ENCODE measurements around the gene SYT9. TPM values are rescaled to one million over a fixed set of nuclear protein-coding genes. Genes with fewer than 3 reads are reported as not detected.

The SYT9 gene
- total RNA-seq, 1 donor from 2014 or later, result 0.16 TPM

DNA sequence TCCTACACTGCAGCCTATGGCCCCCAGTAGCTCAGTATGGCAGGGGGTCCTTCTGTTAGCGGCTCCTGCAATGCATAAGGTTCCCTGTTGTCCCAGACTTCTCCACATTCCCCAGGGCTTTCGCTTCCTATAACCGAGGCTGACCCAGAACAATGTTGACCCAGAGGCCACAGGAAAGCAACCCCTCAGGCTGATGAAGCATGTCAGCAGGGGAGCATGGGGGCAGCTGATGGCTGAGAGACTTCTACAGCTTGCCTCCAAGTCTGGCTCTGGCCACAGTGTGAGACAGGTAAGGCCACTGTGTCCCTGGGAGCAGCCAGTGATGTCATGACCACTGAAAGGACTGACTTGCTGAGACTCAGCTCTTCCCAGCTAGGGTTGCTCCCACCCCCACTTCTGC lies 249.5 kb downstream of the SYT9 start:
- H3K9ac ChIP-seq (ENCODE audit: low read length), result no peak overlapping the region

DNA sequence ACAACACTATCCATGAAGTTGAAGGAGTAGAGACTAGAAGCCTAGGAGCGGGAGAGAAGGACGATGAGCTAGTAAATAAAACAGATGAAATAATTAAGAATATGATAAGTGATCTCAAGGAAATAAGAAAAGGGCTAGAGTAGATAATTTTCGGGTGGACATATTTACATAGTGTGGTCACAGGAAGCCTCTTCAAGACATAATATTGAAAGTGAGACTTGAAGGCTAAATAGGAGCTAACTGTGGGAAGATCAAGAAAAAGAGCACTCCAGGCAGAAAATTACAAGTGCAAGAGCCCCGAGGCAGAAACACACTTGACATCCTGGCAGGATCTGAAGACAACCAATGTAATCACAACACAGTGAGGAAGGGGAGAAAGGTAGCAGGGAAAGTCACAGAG lies 250.2 kb downstream of the SYT9 start:
- Mint-ChIP-seq H3K4me3 (ENCODE audit: unreplicated experiment) (no peak overlapping the region), H3K27ac (ENCODE audit: unreplicated experiment) (no peak overlapping the region), H3K36me3 (ENCODE audit: low read depth, unreplicated experiment) (no peaks in the 10 kb centered on the region), H3K4me1 (ENCODE audit: low read depth, unreplicated experiment) (no peaks in the 10 kb centered on the region), H3K27me3 (ENCODE audit: low read depth, unreplicated experiment) (peaks cover 5% of the 10 kb centered on the region), H3K9me3 (ENCODE audit: unreplicated experiment) (no peaks in the 10 kb centered on the region)
- H3K27ac ChIP-seq (ENCODE audit: low read depth, low read length), result no peak overlapping the region
- H3K4me3 ChIP-seq (ENCODE audit: insufficient read depth, low read depth, low read length), result no peak overlapping the region
- H3K79me2 ChIP-seq (ENCODE audit: insufficient read depth, low read length), result no peaks in the 10 kb centered on the region
- H3K4me1 ChIP-seq (ENCODE audit: insufficient read depth, low read length), result no peaks in the 10 kb centered on the region
- H3K9ac ChIP-seq (ENCODE audit: low read length), result no peak overlapping the region
- no peak overlapping the region for H3K4me2 ChIP-seq (ENCODE audit: low read length)
- H2AFZ ChIP-seq (ENCODE audit: low read depth, low read length), result no peak overlapping the region
- H3K9me3 ChIP-seq (ENCODE audit: insufficient read depth, low read depth, low read length), result no peaks in the 10 kb centered on the region
- no peaks in the 10 kb centered on the region for H3K27me3 ChIP-seq (ENCODE audit: insufficient read depth, low read length)
- no peaks in the 10 kb centered on the region for H4K20me1 ChIP-seq (ENCODE audit: insufficient read depth, low read length)
- DNase-seq (ENCODE audit: low read depth), result no peak
- no peaks in the 10 kb centered on the region for H3K36me3 ChIP-seq (ENCODE audit: insufficient read depth, low read length)
- TF ChIP-seq EZH2 (IDR thresholded peaks at IDR 0.05; ENCODE audit: insufficient read depth, low read length), result no peak
- TF ChIP-seq CTCF (IDR thresholded peaks at IDR 0.05; ENCODE audit: insufficient read depth, low read depth, low read length), result no peak
- FAIRE-seq, result no peak

More for the DNA sequence above, 249.5 kb downstream of the SYT9 start:
- H3K27me3 Mint-ChIP-seq (ENCODE audit: low read depth, unreplicated experiment), result no peaks in the 10 kb centered on the region
- Histone ChIP-seq H3K27ac (ENCODE audit: low read depth, low read length) (no peak overlapping the region), H2AFZ (ENCODE audit: low read depth, low read length) (no peak overlapping the region), H3K9me3 (ENCODE audit: insufficient read depth, low read depth, low read length) (no peaks in the 10 kb centered on the region), H3K36me3 (ENCODE audit: insufficient read depth, low read length) (no peaks in the 10 kb centered on the region), H3K79me2 (ENCODE audit: insufficient read depth, low read length) (no peaks in the 10 kb centered on the region), H3K27me3 (ENCODE audit: insufficient read depth, low read length) (no peaks in the 10 kb centered on the region), H4K20me1 (ENCODE audit: insufficient read depth, low read length) (no peaks in the 10 kb centered on the region), H3K4me2 (ENCODE audit: low read length) (no peak overlapping the region), H3K4me3 (ENCODE audit: insufficient read depth, low read depth, low read length) (no peak overlapping the region), H3K4me1 (ENCODE audit: insufficient read depth, low read length) (no peaks in the 10 kb centered on the region)
- FAIRE-seq, result no peak
- TF ChIP-seq EZH2 (IDR thresholded peaks at IDR 0.05; ENCODE audit: insufficient read depth, low read length), result no peak
- no peak for TF ChIP-seq CTCF (IDR thresholded peaks at IDR 0.05; ENCODE audit: insufficient read depth, low read depth, low read length)
- H3K36me3 Mint-ChIP-seq (ENCODE audit: low read depth, unreplicated experiment), result no peaks in the 10 kb centered on the region
- no peak for DNase-seq (ENCODE audit: low read depth)
- no peaks in the 10 kb centered on the region for H3K9me3 Mint-ChIP-seq (ENCODE audit: unreplicated experiment)
- H3K4me3 Mint-ChIP-seq (ENCODE audit: unreplicated experiment), result no peak overlapping the region
- H3K4me1 Mint-ChIP-seq (ENCODE audit: low read depth, unreplicated experiment), result no peaks in the 10 kb centered on the region
- no peak overlapping the region for H3K27ac Mint-ChIP-seq (ENCODE audit: unreplicated experiment)

DNA sequence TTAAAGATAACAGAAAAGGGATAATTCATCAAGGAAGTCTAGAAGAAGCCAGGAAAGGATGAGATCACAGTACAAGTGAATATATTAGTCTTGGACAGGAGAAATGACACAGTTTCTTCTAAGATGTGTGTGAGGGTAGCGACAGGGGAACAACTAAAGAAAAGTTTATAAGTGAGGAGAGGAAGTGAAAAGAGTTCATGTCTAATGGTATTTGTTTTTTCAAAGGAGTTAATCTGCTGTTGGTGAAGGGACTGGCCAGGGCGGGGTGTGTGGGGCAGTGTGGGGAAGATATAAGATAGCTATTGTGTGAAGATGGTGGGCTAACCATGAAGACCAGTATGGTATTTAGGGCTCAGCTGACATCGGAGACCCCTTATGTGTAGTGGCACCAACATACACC lies 254.5 kb downstream of the SYT9 start:
- no peak for FAIRE-seq
- H3K4me1 ChIP-seq (ENCODE audit: insufficient read depth, low read length), result no peaks in the 10 kb centered on the region

More for the DNA sequence above, 254.5 kb downstream of the SYT9 start:
- TF ChIP-seq EZH2 (IDR thresholded peaks at IDR 0.05; ENCODE audit: insufficient read depth, low read length), result no peak
- TF ChIP-seq CTCF (IDR thresholded peaks at IDR 0.05; ENCODE audit: insufficient read depth, low read depth, low read length), result no peak
- Mint-ChIP-seq H3K27ac (ENCODE audit: unreplicated experiment) (no peak overlapping the region), H3K27me3 (ENCODE audit: low read depth, unreplicated experiment) (peaks cover 11% of the 10 kb centered on the region), H3K9me3 (ENCODE audit: unreplicated experiment) (no peaks in the 10 kb centered on the region), H3K4me3 (ENCODE audit: unreplicated experiment) (no peak overlapping the region), H3K36me3 (ENCODE audit: low read depth, unreplicated experiment) (no peaks in the 10 kb centered on the region), H3K4me1 (ENCODE audit: low read depth, unreplicated experiment) (no peaks in the 10 kb centered on the region)
- H3K9me3 ChIP-seq (ENCODE audit: insufficient read depth, low read depth, low read length), result no peaks in the 10 kb centered on the region
- no peak overlapping the region for H3K4me3 ChIP-seq (ENCODE audit: insufficient read depth, low read depth, low read length)
- H3K36me3 ChIP-seq (ENCODE audit: insufficient read depth, low read length), result no peaks in the 10 kb centered on the region
- H3K27me3 ChIP-seq (ENCODE audit: insufficient read depth, low read length), result no peaks in the 10 kb centered on the region
- no peak overlapping the region for H3K4me2 ChIP-seq (ENCODE audit: low read length)
- no peaks in the 10 kb centered on the region for H3K79me2 ChIP-seq (ENCODE audit: insufficient read depth, low read length)
- no peaks in the 10 kb centered on the region for H4K20me1 ChIP-seq (ENCODE audit: insufficient read depth, low read length)
- no peak overlapping the region for H2AFZ ChIP-seq (ENCODE audit: low read depth, low read length)
- H3K27ac ChIP-seq (ENCODE audit: low read depth, low read length), result no peak overlapping the region
- no peak for DNase-seq (ENCODE audit: low read depth)
- no peak overlapping the region for H3K9ac ChIP-seq (ENCODE audit: low read length)

Measured in astrocyte (in vitro differentiated cells and primary cell).